GM19023 (cell line): ENCODE data around the gene VAPB.
A peak's percentile ranks its signal among the peaks of the same experiment; 100 is the strongest.
"Not testable (repeated sequence)": the region's sequence is repeated elsewhere in the genome, so short reads cannot be mapped to it uniquely, and the experiment has no call there.

Experiments
- ATAC-seq: cut with Tn5 transposase; IDR thresholded peaks from one replicate; pipeline ENCODE4 v1.9.1; 2021; ENCODE audit warnings: mild to moderate bottlenecking, moderate library complexity; ENCODE audit not compliant: unreplicated experiment

VAPB gene, protein sequence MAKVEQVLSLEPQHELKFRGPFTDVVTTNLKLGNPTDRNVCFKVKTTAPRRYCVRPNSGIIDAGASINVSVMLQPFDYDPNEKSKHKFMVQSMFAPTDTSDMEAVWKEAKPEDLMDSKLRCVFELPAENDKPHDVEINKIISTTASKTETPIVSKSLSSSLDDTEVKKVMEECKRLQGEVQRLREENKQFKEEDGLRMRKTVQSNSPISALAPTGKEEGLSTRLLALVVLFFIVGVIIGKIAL

DNA sequence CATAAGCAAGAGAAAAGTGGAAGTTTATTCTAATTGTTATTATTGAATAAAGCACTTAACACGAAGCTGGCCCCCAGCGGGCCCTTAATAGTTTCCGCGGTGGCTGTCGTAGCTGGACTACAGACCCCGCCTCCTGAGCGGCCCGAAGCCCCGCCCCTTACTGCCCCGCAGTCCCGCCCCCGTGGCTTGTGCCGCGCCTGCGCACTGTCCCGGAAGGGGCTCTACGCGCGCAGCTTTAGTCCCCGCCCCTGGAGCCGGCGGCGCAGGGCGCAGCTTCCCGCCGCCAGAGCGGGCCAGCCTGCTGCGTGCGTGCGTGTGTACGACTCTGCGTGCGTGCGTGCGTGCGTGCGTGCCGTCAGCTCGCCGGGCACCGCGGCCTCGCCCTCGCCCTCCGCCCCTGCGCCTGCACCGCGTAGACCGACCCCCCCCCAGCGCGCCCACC is at the start of gene VAPB:
Gene VAPB, plus strand, starts transcription at position 348 of the 442 bp plus-strand sequence. CDS start 231 bp downstream, outside the sequence.
- peak; percentile 97 for ATAC-seq

- no peak for ATAC-seq
Observed at GRCh38 chr20:58339741-58340140, 49.3 kb upstream of the VAPB start.

- ATAC-seq: no peak
Observed at GRCh38 chr20:58340151-58340550, 48.9 kb upstream of the VAPB start.

DNA sequence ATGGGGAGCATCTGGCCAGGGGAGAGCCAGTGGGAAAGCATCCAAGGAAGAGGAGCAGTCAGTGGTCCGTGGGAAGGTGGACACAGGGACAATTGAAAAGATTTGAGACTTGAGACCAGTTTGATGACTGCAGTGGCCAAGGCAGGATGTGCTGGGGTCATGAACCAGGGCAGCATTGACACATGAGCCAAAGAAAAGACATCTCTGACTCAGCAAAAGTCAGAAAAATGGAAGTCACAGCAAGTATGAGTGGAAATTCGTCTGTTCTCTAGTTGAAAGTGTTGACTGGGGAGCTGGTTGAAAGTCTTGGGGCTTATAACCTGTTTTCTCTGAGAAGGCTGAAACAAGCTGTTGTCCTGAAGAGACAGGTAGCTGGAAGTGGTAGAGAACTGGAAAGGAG is 48.2 kb upstream of the VAPB start:
- ATAC-seq: no peak

DNA sequence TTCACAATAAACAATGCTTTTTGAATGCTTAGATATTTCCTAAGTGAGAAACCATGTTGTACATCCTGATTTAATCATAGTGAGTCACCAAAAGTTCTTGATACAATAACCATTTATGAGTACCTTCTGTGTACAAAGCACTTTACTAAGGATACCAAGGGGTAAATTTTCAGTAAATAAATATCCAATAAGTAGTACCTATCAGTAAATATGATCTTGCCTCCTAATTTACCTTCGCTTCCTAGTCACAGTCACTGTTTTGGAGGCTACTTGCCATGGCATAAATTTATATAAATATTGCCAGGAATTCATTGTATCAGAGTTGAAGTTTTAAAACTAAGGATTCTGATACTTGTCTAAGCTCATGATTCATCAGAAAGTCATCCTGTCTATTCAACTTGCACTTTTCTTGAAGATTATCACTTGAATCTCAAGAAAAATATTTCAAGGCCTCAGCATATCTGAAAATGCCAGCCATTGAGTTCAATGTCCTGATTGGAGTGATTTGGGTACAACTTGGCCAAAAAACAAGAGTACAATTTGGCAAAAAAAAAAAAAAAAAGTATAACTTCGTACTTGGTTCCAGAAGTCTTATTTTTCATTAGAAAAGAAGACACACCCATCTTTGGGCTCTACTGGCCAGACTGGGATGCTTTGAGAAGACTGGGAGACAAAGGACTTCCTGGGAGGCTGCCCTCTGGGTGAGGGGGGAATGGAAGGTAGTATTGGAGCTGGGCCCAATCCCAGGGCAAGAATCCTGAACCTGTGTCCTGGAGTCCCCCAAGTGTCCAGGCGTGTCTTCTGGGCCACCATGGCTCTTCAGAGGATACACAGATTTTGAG is 46.7 kb upstream of the VAPB start:
- ATAC-seq: no peak

GRCh38 chr20:58344741-58345140 is 44.3 kb upstream of the VAPB start:
- ATAC-seq: no peak

GRCh38 chr20:58349570-58349969 is 39.5 kb upstream of the VAPB start:
- no peak for ATAC-seq

DNA sequence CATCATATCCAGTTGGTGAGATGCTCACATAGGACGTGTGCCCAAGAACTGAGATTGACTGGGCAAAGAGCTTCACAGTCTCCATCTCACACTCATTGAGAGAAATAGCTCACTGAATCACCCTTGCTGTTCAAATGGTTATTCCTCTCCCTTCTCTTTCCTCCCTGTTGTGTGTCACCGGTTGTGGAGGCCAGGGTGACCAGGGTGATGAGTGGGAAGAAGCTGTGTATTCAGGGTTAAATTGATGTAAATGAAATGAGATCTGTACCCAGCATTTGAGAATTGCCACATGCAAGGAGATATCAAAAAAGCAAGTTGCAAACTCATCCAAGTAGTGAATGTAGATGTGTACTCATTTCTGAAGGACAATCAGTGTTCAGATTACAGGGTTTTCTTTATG is 36.6 kb upstream of the VAPB start:
- no peak for ATAC-seq

- no peak for ATAC-seq
Observed at GRCh38 chr20:58359441-58359840, 29.6 kb upstream of the VAPB start.

DNA sequence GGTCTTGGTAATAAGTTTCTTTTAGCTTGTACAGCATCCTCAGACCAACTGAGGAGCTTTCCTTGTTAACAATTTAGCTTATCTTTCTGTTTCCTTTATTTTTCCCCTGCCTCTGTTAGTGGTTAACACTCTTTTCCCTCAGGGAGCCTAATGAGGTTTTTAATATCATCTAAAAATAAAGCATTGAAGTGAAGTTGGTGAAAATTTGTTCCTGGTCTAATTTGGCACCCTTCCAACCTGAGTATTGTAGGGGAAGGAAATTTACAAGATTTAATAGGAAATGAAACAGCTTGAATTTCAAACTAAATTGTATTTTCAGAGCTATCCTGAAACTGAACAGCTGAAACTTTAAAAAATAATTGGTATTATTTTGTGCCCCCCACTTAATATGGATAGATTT is 28.1 kb upstream of the VAPB start:
- ATAC-seq: no peak

GRCh38 chr20:58361481-58362205 is 27.4 kb upstream of the VAPB start:
- no peak for ATAC-seq

DNA sequence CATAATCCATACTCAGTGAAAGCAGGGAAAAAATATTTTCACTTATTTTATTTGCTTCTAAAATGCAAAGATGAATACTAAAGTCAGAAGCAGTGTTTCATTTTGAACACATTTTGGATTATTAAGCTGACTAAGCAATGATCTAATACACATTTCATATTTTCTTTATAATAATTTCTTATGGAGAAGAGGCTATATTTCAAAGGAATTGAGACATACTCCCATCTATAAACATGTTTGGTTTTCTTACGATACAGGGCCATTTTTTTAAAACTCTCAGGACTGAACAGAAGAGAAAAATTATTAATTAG is 26.9 kb upstream of the VAPB start:
- no peak for ATAC-seq

- ATAC-seq: no peak
Observed at GRCh38 chr20:58362970-58363369, 26.1 kb upstream of the VAPB start.

DNA sequence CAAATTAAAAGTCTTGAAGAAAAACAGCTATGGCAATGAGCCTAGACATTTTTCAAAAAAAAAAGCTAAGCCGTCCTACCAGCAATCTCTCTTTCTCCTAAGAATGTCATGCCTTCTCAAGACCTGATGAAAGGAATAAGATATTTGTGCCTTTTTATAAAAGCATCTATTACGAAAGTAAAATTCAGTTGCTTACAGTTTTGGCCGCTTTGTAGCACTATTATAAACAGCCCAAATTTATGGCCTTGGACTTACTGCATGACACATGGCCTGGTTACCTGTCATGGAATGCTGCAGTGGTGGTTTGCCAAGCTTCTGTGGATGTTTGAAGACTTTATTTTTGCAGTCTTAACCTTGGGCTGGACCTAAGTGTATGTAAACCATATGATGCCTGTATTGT is 22.2 kb upstream of the VAPB start:
- no peak for ATAC-seq

GRCh38 chr20:58372806-58373205 is 16.2 kb upstream of the VAPB start:
- no peak for ATAC-seq

- ATAC-seq: not testable (repeated sequence)
Observed at GRCh38 chr20:58373296-58373695, 15.7 kb upstream of the VAPB start.

DNA sequence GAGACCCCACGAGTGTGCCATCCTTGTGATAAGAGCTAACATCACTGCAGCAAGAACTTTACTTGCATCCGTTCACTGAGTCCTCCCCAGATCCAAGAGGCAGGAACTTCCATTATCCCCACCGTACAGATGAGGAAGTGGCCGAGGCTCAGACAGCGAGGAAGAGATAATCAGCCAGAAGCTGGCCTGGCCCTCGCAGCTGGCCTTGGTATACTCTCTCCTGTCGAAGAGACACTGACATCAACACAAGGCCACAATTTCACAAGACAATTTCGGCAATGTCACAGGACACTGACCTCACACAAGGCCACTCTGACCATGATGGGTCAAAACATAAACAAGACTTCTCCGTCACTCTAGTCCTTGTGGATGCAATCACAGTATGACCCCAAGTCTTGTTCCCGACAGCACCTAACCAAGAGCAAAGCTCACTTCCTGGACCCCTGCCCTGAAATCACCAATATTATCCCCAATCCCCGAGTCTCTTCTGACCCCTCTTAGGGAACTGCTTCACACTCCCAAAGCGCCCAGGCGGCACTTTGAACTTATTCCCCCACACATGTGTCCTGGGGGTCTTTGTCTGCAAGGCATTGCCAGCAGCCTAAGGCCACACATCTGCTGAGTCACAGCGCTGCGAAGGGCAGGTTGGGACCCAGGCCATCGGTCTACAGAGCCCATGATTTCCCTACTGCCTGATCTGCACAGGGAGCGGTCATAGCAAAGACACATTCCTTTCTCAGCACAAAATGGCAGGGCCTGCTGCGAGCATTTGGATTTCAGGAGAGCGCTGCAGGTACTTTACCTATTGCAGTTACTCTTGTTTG is 14.8 kb upstream of the VAPB start:
- ATAC-seq: no peak

DNA sequence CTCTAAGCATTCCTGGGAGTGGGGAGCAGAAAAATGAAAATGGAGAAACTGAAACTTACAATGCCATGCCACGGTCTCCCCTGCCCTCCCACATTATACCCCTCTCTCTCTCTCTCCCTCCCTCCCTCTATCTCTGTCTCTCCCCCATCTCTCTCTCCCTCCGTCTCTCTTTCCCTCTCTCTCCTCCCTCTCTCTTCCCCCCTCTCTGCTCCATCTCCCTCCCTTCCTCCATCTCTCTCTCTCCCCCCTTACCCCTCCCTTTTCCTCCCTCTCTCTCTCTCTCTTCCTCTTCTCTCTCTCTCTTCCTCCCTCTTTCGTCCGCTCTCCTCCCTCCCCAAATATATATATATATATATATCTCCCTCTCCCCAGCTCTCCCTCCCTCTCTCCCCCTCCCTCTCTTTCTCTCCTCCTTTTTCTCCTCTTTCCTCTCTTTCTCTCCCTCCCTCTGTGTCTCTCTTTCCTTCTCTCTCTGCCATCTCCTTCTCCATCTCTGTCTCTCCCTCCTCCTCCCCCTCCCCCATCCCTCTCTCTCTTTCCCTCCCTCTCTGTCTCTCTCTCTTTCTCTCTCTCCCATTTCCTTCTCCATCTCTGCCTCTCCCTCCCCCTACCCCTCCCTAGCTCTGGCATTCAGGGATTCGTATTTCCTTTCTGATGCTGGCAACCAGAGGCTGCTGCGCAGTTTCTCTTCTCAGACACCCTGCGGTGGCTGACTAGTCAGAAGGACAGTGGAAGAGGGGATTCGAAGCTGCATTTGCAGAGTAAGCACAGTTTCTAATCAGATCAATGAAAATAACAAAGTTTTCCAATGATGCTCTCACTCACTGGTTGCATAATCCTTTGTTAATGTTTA is 13.9 kb upstream of the VAPB start:
- no peak for ATAC-seq

DNA sequence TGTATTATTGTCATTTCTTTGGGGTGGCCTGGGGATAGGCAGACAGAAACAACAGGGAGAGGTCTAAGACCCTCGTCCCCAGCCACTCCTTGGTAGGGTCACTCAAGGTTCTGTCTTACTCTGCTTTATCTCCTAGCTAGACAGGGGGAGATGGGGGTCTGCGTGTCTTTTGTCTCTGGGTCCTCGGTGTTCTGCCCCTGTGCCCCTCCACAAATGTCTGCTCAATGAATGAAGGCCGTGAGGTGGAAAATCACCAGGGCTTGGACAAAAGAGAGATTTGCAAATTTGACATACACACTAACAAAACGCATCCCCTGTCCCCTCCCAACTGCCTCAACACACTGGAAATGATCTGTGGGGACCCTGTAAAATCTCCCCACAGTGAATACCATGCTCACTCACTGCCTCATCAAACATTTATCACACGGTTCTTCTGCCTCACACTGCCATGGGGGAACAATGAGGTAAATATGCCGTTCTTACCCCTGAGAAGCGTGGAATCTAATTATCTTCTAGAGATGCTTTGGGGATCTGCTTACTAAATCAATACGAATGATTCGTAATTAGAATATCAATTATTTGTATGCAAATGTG is 13.2 kb upstream of the VAPB start:
- ATAC-seq: no peak

- no peak for ATAC-seq
Observed at GRCh38 chr20:58377017-58377416, 12.0 kb upstream of the VAPB start.
